Gastroesophageal sphincter (tissue), 4 donors: ENCODE measurements around the gene HSPA9. TPM values are rescaled to one million over a fixed set of nuclear protein-coding genes. Genes with fewer than 3 reads are reported as not detected.

Experiments used
- ATAC-seq: fragments of 150-250 bp; one replicate; pipeline ENCODE4 v1.9.1; 2016; ENCODE audit warnings: mild to moderate bottlenecking, moderate library complexity
- H3K27ac ChIP-seq, 4 donors: fragments of 200-600 bp; sonication (generic) in 3 of 4; 1 replicate in 3 of 4; 2 replicates in 1 of 4; pipeline ENCODE4 v1.5.1; 2016 to 2019
- H3K27me3 ChIP-seq: fragments of 200-600 bp; sonication (generic); one replicate; pipeline ENCODE4 v1.5.1; 2019
- H3K36me3 ChIP-seq, 2 donors: fragments of 200-600 bp; sonication (generic); one replicate each; pipeline ENCODE4 v1.5.1; 2019; ENCODE audit warnings: control low read depth in 1 of 2
- H3K4me1 ChIP-seq, 3 donors: fragments of 200-600 bp; sonication (generic); 1 replicate in 2 of 3; 2 replicates in 1 of 3; pipeline ENCODE4 v1.5.1; 2016 to 2019; ENCODE audit warnings: control low read depth in 2 of 3
- H3K4me3 ChIP-seq, 2 donors: fragments of 200-600 bp; sonication (generic); one replicate each; pipeline ENCODE4 v1.5.1; 2019; ENCODE audit warnings: mild to moderate bottlenecking in 1 of 2, moderate library complexity in 1 of 2
- H3K9me3 ChIP-seq, 3 donors: fragments of 200-600 bp; sonication (generic); one replicate each; pipeline ENCODE4 v1.5.1; 2017 to 2019; ENCODE audit warnings: control low read depth in 2 of 3
- CTCF ChIP-seq, 4 experiments: fragments of 200-600 bp in 2 of 4; fragments of 450-650 bp in 2 of 4; sonication (generic) in 1 of 4; IDR thresholded peaks; one replicate each; pipeline ENCODE4 v1.5.1; 2017 to 2019; ENCODE audit warnings: antibody characterized with exemption in 4 of 4, mild to moderate bottlenecking in 2 of 4, moderate library complexity in 2 of 4
- EP300 ChIP-seq: sonication (generic); formaldehyde crosslinking; IDR thresholded peaks from one replicate; pipeline ENCODE4 v1.6.1; 2017; ENCODE audit warnings: antibody characterized with exemption, mild to moderate bottlenecking
- POLR2A ChIP-seq, 2 donors: fragments of 450-650 bp; IDR thresholded peaks; one replicate each; pipeline ENCODE4 v1.6.1; 2017; ENCODE audit warnings: antibody characterized with exemption in 2 of 2, mild to moderate bottlenecking in 2 of 2, moderate library complexity in 1 of 2
- POLR2AphosphoS5 ChIP-seq: sonication (generic); formaldehyde crosslinking; IDR thresholded peaks from one replicate; pipeline ENCODE4 v1.6.1; 2017; ENCODE audit warnings: antibody characterized with exemption
- WGBS, 2 donors: methylation state at CpG; one replicate each; pipeline ENCODE4 v1.1.5; 2018; ENCODE audit warnings: low coverage in 1 of 2; 5-methylcytosine and 5-hydroxymethylcytosine counted together
- total RNA-seq, 4 donors: library from RNA; depleted of rRNA; stranded (reverse); fragments of >200 nt; gene quantifications; one replicate each; pipeline ENCODE4 v1.1.0, GENCODE V29; 2016

The HSPA9 gene
- total RNA-seq, 4 donors from 2014 or later = 201 to 367 (median 267) TPM

GRCh38 chr5:138568061-138568824 lies 7.0 kb downstream of the HSPA9 start:
- Histone ChIP-seq H3K4me3 (no peak overlapping the region), H3K27me3 (no peaks in the 10 kb centered on the region), H3K9me3 (no peaks in the 10 kb centered on the region), H3K36me3 (peaks cover 8 to 100% of the 10 kb centered on the region in 2 donors), H3K27ac (no peak overlapping the region), H3K4me1 (peaks cover 0 to 41% (median 0%) of the 10 kb centered on the region in 3 donors)
- ATAC-seq = no peak
- WGBS, 2 donors = 95% methylated on average over 4 of the region's 16 CpGs; no CpG with 5 or more reads in 1 of the 2 donors
- TF ChIP-seq CTCF (IDR thresholded peaks at IDR 0.05) (no peak), POLR2AphosphoS5 (no peak), EP300 (no peak), POLR2A (IDR thresholded peaks at IDR 0.05) (no peak)

GRCh38 chr5:138566792-138567191 lies 8.4 kb downstream of the HSPA9 start:
- Histone ChIP-seq H3K4me1 (peaks cover 0 to 27% (median 0%) of the 10 kb centered on the region in 3 donors), H3K27ac (no peak overlapping the region), H3K36me3 (peaks cover 10 to 100% of the 10 kb centered on the region in 2 donors), H3K27me3 (no peaks in the 10 kb centered on the region), H3K9me3 (no peaks in the 10 kb centered on the region), H3K4me3 (no peak overlapping the region)
- 83 to 87% methylated on average over 3 of the region's 3 CpGs for WGBS, 2 donors
- no peak for TF ChIP-seq CTCF (IDR thresholded peaks at IDR 0.05)
- no peak for TF ChIP-seq POLR2AphosphoS5
- no peak for TF ChIP-seq POLR2A (IDR thresholded peaks at IDR 0.05)
- TF ChIP-seq EP300 = no peak
- ATAC-seq = no peak

- 76 to 85% methylated on average over 6 to 7 of the region's 7 CpGs for WGBS, 2 donors
- no peak overlapping the region for H3K4me3 ChIP-seq
- no peaks in the 10 kb centered on the region for H3K27me3 ChIP-seq
- no peak for ATAC-seq
- H3K4me1 ChIP-seq = peaks cover 0 to 26% (median 0%) of the 10 kb centered on the region in 3 donors
- TF ChIP-seq POLR2AphosphoS5 (no peak), POLR2A (IDR thresholded peaks at IDR 0.05) (no peak), CTCF (IDR thresholded peaks at IDR 0.05) (no peak), EP300 (no peak)
- peaks cover 23 to 100% of the 10 kb centered on the region in 2 donors for H3K36me3 ChIP-seq
- H3K9me3 ChIP-seq = no peaks in the 10 kb centered on the region
- no peak overlapping the region for H3K27ac ChIP-seq
Measured at GRCh38 chr5:138565100-138565821, 9.9 kb downstream of the HSPA9 start.

DNA sequence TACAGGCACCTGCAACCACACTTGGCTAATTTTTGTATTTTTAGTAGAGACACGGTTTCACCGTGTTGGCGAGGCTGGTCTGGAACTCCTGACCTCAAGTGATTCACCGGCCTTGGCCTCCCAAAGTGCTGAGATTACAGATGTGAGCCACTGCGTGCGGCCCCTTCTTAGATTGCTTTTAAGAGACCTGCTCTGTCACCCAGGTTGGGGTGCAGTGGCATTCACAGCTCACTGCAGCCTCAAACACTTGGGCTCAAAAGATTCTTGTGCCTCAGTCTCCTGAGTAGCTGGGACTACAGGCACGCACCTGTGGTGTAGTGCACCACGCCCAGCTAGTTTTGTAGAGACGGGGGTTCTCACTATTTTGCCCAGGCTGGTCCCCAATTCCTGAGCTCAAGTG lies 11.0 kb downstream of the HSPA9 start:
- TF ChIP-seq POLR2AphosphoS5 (no peak), EP300 (no peak), POLR2A (IDR thresholded peaks at IDR 0.05) (no peak), CTCF (IDR thresholded peaks at IDR 0.05) (no peak)
- H3K36me3 ChIP-seq = peaks cover 24 to 100% of the 10 kb centered on the region in 2 donors
- ATAC-seq = no peak
- no peak overlapping the region for H3K4me3 ChIP-seq
- H3K4me1 ChIP-seq = peaks cover 0 to 16% (median 0%) of the 10 kb centered on the region in 3 donors
- WGBS, 2 donors = 90 to 93% methylated on average over 4 to 6 of the region's 9 CpGs
- no peaks in the 10 kb centered on the region for H3K9me3 ChIP-seq
- H3K27ac ChIP-seq = no peak overlapping the region
- H3K27me3 ChIP-seq = no peaks in the 10 kb centered on the region
